CD4-positive, alpha-beta T cell treated with Interleukin-1 beta for 1 hour (primary cell): ENCODE data around the gene PPP1R3F.
"Not testable (repeated sequence)": the region's sequence is repeated elsewhere in the genome, so short reads cannot be mapped to it uniquely, and the experiment has no call there.

ENCODE experiments used
- DNase-seq, 2 donors: peaks; one replicate each; pipeline ENCODE4 v3.0.0-alpha.2; 2020 to 2022

PPP1R3F gene

DNA sequence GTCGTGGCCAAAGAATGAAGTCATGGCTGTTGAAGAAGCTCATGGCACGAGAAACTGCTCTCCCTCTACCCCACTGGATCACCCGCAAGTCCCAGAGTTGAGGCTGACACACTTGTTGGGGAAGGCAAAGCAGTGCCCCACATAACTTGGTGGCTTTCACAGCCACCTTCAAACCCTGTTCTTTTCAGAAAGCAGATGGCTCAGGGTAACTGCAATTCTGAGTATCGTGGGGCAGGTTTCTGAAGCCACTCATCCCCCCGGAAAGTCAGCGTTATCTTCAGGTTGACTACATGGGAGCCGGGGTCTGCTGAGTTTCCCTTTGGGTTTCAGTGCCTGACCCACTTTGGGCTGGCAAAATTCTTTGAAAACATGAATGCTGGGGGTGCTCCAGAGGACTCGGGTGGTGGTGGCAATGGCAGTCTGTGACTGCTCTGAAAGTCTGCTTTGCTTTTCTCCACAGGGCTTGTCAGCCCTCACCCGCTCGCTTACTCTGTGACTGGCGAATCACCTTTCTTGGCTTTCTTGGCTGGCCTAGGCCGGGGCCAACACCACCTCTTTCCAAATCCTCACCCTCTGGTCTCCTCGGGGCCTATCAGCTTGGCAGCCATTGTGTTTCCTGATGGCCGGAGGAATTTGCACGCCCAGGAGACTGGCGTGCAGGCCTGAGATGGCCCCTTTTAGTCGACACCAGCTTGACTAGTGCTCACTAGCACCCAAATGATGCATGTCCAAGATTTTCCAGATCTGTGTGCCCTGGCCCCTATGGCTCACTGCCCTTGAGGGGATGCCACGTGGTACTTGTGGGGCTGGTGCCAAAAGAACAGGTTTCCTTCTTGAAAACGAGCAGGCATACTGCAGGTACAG is 7.3 kb downstream of the PPP1R3F start:
- DNase-seq = no peak

DNA sequence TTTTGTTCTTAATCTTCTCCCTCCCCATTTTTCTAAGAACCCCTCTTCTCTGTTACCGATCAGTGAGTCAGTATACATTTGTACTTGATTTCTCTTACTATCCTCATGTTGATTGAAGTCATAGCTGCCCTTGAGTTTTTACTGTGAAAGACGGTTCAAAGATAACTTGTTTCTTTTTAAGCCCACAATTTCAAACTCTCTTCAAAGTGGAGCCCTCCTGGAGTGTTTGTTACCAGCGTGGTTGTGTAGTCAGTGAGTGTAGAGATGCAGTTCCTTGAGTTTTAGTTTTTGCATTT is 7.9 kb downstream of the PPP1R3F start:
- no peak for DNase-seq

DNA sequence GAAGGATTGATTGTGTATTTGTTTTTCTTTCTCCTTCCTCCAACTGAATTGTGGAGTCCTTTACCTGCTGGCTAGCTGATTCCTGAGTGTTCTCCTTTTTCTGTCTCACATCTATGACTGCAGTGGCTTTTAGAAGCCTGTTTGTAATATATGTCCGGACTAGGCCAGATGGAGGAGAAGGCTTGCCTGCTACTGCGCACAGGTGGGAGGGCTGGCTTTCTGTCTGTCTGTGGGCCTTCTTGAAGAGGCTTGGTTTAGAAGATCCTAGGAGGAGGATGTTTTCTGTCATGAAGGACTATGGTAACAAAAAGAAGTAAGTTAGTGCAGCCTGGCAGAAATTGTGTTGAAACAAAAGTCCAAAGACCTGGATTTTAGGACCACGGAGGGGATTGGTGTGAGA is 8.5 kb downstream of the PPP1R3F start:
- DNase-seq = no peak

DNA sequence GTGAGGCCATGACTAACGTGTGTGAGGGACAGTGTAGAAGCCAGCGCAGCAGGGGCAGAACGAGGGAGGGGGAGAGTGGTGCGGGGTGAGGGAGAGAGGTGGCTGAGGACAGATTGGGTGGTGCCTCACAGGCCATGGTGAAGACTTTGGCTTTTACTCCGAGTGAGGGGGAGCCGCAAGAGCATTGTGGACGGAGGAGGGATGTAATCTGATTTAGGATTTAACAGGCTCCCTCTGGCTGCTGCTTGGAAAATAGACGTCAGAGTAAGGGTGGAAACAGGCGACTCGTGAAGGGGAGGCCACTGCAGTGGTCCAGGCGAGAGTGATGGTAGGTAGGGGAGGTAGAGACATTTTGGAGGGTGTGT is 13.0 kb downstream of the PPP1R3F start:
- no peak for DNase-seq

DNA sequence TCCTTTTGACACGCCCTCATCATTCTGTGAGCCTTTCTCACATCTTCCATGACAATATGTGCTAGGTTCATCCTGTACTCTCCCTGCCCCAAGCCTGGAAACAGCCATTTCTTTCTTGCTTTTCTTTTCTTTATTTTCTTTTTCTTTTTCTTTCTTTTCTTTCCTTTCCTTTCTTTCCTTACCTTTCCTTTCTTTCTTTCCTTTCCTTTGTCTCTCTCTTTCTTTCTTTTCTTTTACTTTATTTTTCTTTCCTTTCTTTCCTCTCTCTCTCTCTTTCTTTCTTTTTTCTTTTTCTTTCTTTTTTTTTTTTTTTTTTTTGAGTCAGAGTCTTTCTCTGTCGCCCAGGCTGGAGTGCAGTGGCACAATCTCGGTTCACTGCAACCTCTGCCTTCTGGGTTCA is 14.6 kb downstream of the PPP1R3F start:
- no peak for DNase-seq

DNA sequence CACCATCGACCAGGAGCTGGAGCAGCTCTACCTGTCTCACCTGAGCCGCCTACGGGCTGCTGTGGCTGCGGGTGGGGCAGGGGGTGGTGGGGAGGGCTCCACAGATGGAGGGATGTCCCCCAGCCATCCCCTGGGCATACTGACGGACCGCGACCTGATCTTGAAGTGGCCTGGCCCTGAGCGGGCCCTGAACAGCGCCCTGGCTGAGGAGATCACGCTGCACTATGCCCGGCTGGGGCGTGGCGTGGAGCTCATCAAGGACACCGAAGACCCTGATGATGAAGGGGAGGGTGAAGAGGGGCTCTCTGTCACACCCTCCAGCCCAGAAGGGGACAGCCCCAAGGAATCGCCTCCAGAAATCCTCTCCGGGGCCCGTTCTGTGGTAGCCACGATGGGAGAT is 16.5 kb downstream of the PPP1R3F start:
- DNase-seq = no peak

DNA sequence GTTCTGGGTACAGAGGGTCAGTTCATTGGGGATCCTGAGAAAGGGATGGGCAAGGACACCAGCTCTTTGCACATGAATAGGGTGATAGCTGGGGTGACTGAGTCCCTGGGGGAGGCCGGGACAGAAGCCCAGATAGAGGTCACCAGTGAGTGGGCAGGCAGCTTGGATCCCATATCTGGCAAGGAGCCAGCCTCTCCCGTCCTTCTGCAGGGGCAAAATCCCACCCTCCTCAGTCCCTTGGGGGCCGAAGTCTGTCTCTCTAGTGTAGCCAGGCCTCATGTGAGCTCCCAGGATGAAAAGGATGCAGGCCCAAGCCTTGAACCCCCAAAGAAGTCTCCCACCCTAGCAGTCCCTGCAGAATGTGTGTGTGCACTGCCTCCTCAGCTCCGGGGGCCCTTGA is 17.0 kb downstream of the PPP1R3F start:
- DNase-seq = no peak

DNA sequence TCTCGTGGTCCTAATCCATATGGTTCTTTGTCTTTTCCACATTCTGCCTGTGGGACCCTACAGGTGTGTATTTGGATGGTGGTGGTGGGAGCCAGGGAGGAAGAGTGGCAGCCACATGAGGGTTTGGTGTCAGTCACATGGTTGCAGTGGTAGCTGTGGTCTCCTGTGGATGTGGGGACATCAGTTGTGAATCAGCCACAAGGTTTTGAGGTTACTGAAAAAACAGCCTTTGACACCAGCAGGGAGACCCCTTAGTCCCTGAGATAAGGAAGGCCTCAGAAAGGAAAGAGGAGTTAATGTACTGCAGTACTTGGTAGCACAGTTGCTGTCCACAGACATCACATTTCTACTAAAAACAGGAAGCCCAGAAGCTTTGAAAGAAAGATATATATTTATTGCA is 18.1 kb downstream of the PPP1R3F start:
- DNase-seq = no peak

DNA sequence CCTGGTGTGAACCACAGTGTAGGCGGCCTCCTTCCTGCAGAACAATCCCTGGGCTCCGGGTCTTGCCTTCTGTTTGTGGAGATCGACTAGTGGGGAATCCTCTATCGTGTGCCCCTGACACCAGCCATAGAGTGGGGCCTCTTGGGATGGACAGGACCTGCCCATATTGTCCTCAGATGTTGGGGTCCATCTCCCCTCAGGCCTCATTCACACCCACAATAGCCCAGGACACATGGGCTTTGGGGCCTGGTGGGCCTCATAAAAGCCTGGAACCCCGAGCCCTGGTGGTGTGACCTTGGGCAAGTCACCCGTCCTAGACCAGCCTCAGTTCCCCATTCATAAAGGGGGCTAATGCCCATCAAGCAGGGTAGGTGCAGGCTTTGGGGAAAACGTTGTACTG is 20.6 kb downstream of the PPP1R3F start:
- no peak for DNase-seq

DNA sequence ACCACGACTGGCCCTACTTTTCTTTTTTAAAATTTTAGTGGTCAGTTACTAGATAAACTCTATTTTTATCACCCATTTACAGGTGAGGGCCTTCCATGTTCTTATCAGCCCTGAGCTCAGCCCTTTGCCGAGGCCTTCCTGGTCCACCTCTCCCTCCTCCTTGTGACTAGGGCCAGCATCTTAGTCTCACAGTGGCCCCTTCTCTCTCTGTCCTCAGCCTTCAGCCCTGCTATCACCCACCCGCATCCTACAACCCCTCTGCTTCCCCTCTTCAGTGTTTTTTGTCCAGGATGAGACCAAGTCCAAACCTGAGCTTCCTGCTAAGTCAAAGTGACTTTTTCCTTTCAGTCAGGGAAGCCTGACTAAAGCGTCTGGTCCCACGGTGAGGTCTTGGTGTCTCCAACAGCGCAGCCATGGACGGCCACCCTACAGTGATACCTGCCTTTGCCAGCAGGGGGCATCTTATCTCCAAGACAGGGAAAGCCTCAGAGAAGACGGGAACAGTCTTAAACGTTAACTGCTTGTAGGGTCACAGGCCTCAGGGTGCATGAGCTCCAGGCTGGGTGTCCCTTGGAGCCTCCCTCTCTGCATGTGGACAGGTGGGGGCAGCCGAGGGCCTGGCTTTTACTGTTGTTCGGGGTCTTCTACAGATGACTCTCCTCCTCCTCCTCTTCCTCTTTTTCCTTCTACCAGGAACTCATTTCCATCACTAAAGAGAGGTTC is 22.2 kb downstream of the PPP1R3F start:
- DNase-seq = peak; percentile 63 to 69

DNA sequence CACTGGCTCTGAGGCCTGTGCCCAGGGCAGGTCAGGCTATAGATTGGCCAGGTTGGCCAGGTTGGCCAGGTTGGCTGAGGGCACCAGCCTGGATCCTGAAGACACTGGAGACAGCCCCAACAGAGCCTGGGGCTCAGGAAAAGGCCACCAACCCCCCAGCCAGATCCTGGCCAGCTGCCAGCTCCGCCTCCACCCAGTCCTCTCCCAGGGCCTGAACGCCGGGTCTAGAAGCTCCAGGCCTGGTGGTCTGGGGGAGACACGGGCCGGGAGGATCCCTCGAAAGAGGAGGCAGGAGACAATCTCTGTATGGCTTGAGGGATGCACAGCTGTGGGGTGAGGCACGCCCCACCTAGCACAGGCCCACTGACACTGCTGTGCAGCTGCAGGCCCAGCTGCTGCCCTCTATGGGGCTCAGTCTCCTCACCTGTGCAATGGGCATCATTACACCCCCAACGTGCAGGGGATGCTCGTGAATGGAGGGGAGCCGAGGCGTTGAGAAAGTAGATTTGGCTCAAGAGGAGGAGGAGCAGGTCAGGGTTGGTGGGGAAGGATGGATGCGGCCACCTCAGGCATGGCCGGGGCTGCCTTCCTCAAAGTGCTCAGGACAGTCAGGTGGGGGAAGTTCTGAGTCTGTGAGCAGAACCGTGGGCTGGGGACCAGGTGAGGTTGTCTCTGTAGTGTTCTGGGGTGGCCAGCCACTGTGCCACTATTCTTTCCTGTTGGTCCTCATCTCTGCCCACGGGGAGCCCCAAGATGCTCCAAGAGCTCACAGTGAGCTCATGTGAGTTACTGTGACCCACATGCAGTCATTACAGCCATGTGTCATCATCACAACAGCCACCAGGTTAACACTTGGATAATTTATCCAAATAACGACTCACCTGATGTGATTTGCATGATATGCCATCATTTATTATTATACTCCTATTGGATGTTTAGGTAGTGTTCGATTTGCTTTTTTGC is 23.1 kb downstream of the PPP1R3F start:
- no peak for DNase-seq

DNA sequence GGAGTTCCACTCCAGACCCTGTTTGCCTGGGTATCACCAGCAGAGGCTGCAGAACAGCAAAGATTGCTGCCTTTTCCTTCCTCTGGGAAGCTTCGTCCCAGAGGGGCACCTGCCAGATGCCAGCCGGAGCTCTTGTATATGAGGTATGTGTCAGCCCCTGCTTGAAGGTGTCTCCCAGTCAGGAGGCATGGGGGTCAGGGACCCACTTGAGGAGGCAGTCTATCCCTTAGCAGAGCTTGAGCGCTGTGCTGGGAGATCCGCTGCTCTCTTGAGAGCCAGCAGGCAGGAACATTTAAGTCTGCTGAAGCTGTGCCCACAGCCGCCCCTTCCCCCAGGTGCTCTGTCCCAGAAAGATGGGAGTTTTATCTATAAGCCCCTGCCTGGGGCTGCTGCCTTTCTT is 29.7 kb downstream of the PPP1R3F start:
- not testable (repeated sequence) for DNase-seq

DNA sequence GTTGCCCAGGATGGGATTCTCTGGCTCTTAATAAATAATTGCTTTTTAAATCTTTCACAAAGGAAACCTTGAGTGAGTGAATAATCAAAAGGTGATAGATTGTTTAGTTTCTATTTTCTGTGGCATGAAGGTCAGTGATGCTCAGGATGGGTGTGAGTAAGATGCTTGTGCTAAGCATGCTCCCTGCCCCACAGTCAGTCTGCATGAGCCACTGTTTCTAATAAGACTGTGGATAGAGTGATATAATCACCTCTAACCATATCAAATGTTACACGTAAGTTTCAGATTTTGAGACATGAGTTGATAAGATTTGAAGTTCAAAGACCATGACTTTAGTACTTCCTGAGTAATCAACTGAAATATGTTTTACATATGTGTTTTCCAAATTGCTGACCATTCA is 31.1 kb downstream of the PPP1R3F start:
- no peak for DNase-seq

DNA sequence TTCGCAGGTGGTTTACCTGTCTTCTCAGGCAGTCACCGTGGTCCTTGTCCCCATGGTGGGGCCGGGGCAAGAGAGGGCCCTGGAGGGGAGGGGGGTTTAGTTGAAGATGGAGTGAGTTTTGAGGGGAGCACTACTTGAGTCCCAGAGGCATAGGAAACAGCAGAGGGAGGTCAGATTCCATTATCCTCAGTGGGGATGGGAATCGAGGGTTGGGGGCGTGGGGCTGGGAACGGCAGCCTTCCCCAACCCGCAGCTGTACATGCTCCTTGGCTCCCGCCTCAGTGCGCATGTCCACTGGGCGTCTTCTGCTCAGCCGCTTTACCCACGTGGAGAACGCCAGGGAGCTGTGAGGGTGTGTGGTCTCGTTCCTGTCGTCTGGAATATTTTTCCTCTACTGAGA is 33.8 kb downstream of the PPP1R3F start, which contains the start of gene GAGE10:
TSS of gene GAGE10 (plus strand) at position 301 of the 400 bp plus-strand sequence. CDS start 1,214 bp downstream, outside the sequence.
- no peak for DNase-seq

DNA sequence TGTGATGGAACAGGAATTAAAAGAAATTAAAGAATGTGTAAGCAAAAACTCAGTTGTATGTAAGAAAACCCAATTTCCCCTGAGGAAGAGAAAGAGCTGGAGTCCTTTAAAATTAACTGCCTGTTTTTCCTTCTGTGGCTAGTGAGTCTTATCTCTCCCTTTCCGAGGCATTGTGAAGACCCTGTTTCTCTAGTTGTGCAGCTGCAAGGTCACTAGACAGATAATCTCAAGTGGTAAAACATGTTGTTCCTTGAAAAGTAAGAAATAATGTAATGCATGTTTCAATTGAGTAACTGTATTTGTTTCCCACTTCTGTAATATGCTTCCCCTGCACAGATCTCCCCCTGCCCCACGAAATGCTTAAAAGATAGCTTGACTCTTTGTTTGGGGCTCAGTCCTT is 38.2 kb downstream of the PPP1R3F start:
- DNase-seq = not testable (repeated sequence)

DNA sequence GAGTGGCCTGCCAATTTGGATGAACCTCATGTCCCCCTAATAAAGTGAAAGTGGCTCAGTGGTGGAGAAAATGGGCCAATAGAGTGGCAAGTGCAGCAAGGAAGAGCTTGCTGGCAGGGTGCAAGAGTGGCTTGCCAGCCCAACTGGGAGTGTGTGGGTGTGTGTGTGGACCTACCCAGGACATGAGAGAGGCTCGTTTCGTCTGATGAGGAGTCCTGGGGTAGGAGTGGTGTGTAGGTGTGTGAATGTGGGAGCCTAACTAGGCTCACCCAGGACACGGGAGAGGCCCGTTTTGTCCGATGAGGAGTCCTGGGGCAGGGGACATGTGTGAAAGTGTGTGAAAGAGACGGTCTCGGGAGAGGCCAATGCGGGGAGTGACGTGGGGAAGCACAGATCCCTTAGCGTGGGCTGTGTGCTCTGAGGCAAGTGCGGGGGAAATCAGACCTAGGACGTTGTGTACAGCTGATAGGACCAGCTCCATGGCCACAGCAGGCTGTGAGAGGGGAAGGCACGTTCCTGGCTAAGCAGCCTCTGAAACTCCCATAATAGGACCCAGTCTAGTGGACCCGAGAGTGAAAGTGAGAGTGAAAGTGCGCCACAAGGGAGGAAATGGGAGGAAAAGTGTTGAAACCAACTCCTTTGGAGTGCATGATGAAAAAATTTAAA is 39.1 kb downstream of the PPP1R3F start:
- DNase-seq = peak in 1 of 2 donors; percentile 35

DNA sequence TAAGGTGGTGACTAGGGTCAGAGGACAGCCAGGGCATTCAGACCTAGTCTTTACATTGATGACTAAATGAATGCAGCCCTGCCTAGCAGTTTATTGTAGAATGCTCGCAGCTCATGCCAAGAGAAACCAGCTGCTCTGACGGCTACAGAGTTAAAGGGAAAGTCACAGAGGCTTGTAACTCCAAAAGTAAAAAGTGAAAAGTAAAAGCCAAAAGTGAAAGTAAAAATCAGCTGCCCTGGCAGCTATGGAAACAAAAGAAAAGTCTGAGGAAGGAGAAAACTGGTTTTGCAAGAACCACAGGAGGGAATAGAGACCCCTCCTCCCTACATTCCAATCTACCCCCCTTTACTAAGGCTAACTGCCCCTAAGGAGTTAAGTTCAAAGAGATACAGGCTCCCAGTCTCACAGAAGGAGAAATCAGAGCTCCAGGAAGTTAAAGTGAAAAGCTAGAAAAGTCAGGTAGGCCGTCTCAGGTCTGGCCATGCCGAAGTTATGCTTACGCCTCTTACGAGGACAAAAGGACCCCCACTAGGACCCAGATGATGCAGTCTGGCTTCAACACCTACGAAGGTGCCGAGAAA is 39.9 kb downstream of the PPP1R3F start:
- peak in 1 of 2 donors; percentile 22 for DNase-seq

DNA sequence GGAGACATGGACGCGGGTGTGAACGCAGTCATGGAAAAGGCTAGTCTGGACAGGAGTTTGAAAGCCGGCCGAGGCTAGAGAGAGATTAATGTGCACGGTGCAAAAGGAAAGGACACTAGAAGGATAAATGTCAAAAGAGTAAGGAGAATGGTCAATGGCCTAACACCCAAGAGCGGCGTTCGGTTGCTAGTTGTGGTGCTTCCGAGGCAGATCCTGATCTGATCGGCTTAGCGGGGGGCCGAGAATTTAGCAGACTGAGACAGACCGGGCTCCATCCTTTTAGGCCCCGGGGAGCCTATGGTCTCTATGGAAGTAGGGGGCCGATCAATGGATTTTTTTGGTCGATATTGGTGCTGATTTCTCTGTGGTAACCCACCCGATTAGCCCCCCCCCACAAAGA is 40.8 kb downstream of the PPP1R3F start:
- no peak for DNase-seq

DNA sequence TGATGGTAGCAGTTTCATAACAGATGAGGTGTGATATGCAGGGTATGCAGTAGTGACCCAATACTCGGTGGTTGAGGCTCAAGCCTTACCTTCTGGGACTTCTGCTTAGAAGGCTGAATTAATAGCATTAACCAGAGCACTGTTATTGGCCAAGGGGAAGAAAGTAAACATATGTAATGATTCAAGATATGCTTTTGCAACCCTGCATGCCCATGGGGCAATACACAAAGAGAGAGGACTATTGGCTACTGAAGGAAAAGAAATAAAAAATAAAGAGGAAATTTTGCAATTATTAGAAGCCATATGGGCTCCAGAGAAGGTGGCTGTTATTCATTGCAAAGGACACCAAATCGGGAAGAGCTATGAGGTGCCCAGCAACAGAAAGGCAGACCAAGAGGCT is 42.6 kb downstream of the PPP1R3F start:
- DNase-seq = no peak

DNA sequence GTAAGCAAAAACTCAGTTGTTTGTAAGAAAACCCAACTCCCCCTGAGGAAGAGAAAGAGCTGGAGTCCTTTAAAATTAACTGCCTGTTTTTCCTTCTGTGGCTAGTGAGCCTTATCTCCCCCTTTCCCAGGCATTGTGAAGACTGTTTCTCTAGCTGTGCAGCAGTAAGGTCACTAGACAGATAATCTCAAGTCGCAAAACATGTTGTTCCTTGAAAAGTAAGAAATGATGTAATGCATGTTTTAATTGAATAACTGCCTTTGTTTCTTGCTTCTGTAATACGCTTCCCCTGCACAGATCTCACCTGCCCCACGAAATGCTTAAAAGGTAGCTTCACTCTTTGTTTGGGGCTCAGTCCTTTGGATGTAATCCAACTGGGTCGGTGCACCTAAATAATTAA is 46.5 kb downstream of the PPP1R3F start:
- no peak for DNase-seq

DNA sequence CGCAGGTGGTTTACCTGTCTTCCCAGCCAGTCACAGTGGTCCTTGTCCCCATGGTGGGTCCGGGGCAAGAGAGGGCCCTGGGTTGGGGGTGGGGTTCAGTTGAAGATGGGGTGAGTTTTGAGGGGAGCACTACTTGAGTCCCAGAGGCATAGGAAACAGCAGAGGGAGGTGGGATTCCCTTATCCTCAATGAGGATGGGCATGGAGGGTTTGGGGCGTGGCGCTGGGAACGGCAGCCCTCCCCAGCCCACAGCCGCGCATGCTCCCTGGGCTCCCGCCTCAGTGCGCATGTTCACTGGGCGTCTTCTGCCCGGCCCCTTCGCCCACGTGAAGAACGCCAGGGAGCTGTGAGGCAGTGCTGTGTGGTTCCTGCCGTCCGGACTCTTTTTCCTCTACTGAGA is 52.1 kb downstream of the PPP1R3F start, which contains the start of gene GAGE12J:
TSS of gene GAGE12J (plus strand) at position 301 of the 400 bp plus-strand sequence. CDS start 1,157 bp downstream, outside the sequence.
- not testable (repeated sequence) for DNase-seq

DNA sequence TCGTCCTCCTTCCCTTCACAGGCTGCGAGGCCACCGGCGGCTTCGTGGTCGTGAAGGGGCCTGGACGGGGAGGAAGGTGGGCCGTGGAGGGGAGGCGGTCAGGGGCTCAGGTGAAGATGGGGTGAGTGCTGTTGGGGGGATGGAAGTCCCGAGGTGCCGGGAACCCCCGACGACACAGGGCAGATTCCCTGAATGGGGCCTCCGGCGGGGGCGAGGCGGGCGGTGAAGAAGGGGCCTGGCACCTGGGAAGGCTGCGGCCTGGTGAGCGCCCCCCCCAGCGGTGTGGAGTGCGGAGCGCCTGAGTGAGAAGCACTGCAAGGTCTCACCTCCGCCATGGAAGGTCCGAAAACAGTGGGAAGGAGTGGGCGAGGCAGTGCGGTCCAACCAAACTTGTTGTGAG is 52.7 kb downstream of the PPP1R3F start:
- DNase-seq = not testable (repeated sequence)
